HCT116 (cell line): ENCODE results near the gene MED26.

Experiments used
- CTCF ChIP-seq, 3 experiments: fragments of 200-600 bp in 1 of 3; sonication (generic) in 1 of 3; IDR thresholded peaks in 2 of 3; conservative IDR thresholded peaks in 1 of 3; 2 replicates each; pipeline ENCODE4 v1.5.1; 2012 to 2017; ENCODE audit warnings: low read depth in 2 of 3, low read length in 2 of 3, antibody characterized with exemption in 1 of 3, borderline replicate concordance in 1 of 3, control low read depth in 1 of 3, mild to moderate bottlenecking in 1 of 3, mixed read lengths in 1 of 3, mixed run types in 1 of 3, moderate library complexity in 1 of 3; ENCODE audit not compliant: insufficient read depth in 1 of 3
- EZH2 ChIP-seq: fragments of 200-600 bp; sonication (generic); IDR thresholded peaks from 2 replicates; pipeline ENCODE4 v1.6.1; 2017; ENCODE audit warnings: antibody characterized with exemption, mixed run types
- JUND ChIP-seq: IDR thresholded peaks from 2 replicates; pipeline ENCODE4 v1.6.1; 2012
- TF ChIP-seq, protein P1 (sequence below): IDR thresholded peaks from 2 replicates; pipeline ENCODE4 v1.6.1; 2012

- no peak for TF ChIP-seq CTCF (IDR thresholded peaks at IDR 0.05 in 2 of 3, conservative IDR thresholded peaks at IDR 0.05 in 1 of 3; ENCODE audit: borderline replicate concordance in 1 of 3, insufficient read depth in 1 of 3, low read depth in 2 of 3, low read length in 2 of 3)
- TF ChIP-seq JUND: no peak
- TF ChIP-seq EZH2: no peak
- TF ChIP-seq, protein P1, sequence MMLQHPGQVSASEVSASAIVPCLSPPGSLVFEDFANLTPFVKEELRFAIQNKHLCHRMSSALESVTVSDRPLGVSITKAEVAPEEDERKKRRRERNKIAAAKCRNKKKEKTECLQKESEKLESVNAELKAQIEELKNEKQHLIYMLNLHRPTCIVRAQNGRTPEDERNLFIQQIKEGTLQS: no peak
Observed at GRCh38 chr19:16619457-16619856, 8.5 kb downstream of the MED26 start.
